PC-3 (cell line): ENCODE data around the gene DSN1. TPM values are rescaled to one million over a fixed set of nuclear protein-coding genes. Genes with fewer than 3 reads are reported as not detected.
A peak's percentile ranks its signal among the peaks of the same experiment; 100 is the strongest.

ENCODE experiments used
- ATAC-seq: fragments of 200-7000 bp; cut with Tn5 transposase; 2 replicates; pipeline ENCODE4 v1.9.1; 2020; ENCODE audit warnings: mild to moderate bottlenecking, moderate library complexity
- BruUV-seq: library from RNA; stranded (reverse); fragments of 400-500 nt; replicated peaks from 2 replicates; lab custom pipeline; 2021; lab: Mats Ljungman, UMichigan
- CTCF ChIA-PET: fragments of 300-600 bp; sonication (Branson Sonifier 250); formaldehyde crosslinking; loops from one replicate; lab custom pipeline; 2022; ENCODE audit warnings: antibody characterized with exemption; lab: Charles Lee
- POLR2A ChIA-PET: fragments of 300-600 bp; sonication (Branson Sonifier 250); formaldehyde crosslinking; loops from one replicate; lab custom pipeline; 2022; ENCODE audit warnings: antibody characterized with exemption; ENCODE audit not compliant: unreplicated experiment; lab: Charles Lee
- DNase-seq: peaks from one replicate; pipeline ENCODE4 v3.0.0-alpha.2; 2015
- H2AFZ ChIP-seq: fragments of 300-600 bp; sonication (generic); 2 replicates; pipeline ENCODE4 v1.6.0; 2016; ENCODE audit warnings: antibody characterized with exemption, low read length
- H3F3A ChIP-seq: fragments of 300-600 bp; sonication (generic); one replicate; pipeline ENCODE4 v1.6.0; 2017; ENCODE audit warnings: antibody characterized with exemption, low read length, control low read depth, mild to moderate bottlenecking; ENCODE audit not compliant: unreplicated experiment
- H3K27ac ChIP-seq: fragments of 300-600 bp; sonication (generic); 2 replicates; pipeline ENCODE4 v1.5.1; 2016; ENCODE audit warnings: mild to moderate bottlenecking, low read length
- H3K27me3 ChIP-seq: fragments of 300-600 bp; sonication (generic); 2 replicates; pipeline ENCODE4 v1.6.1; 2016; ENCODE audit warnings: low read length, mixed read lengths
- H3K36me3 ChIP-seq: fragments of 300-600 bp; sonication (generic); 2 replicates; pipeline ENCODE4 v1.6.1; 2016; ENCODE audit warnings: low read depth, mixed run types, low read length, mixed read lengths
- H3K4me1 ChIP-seq: fragments of 300-600 bp; sonication (generic); 2 replicates; pipeline ENCODE4 v1.5.1; 2016; ENCODE audit warnings: low read length; ENCODE audit not compliant: insufficient read depth
- H3K4me2 ChIP-seq: fragments of 300-600 bp; sonication (generic); 2 replicates; pipeline ENCODE4 v1.6.0; 2016; ENCODE audit warnings: low read length
- H3K4me3 ChIP-seq: fragments of 300-600 bp; sonication (generic); 2 replicates; pipeline ENCODE4 v1.5.1; 2016; ENCODE audit warnings: mild to moderate bottlenecking, low read length, mixed read lengths
- H3K79me2 ChIP-seq: fragments of 300-600 bp; sonication (generic); 2 replicates; pipeline ENCODE4 v1.6.1; 2017; ENCODE audit warnings: low read length, mixed read lengths
- H3K9ac ChIP-seq: fragments of 300-600 bp; sonication (generic); 2 replicates; pipeline ENCODE4 v1.6.0; 2016; ENCODE audit warnings: mild to moderate bottlenecking, low read length
- H3K9me2 ChIP-seq: fragments of 300-600 bp; sonication (generic); replicated peaks from 2 replicates; pipeline ENCODE4 v1.6.1; 2016; ENCODE audit warnings: mixed run types, low read length, mixed read lengths
- H3K9me3 ChIP-seq: fragments of 300-600 bp; sonication (generic); 2 replicates; pipeline ENCODE4 v1.6.1; 2016; ENCODE audit warnings: low read length, mixed read lengths
- H4K20me1 ChIP-seq: fragments of 300-600 bp; sonication (generic); 2 replicates; pipeline ENCODE4 v1.6.1; 2016; ENCODE audit warnings: low read length, mixed read lengths
- EZH2 ChIP-seq: fragments of 300-600 bp; sonication (generic); IDR thresholded peaks from one replicate; pipeline ENCODE4 v1.6.1; 2017; ENCODE audit warnings: antibody characterized with exemption, mild to moderate bottlenecking, low read length; ENCODE audit not compliant: unreplicated experiment
- EZH2phosphoT487 ChIP-seq: fragments of 300-600 bp; sonication (generic); IDR thresholded peaks from 2 replicates; pipeline ENCODE4 v1.6.1; 2018; ENCODE audit warnings: mild to moderate bottlenecking, antibody characterized with exemption, low read length, borderline replicate concordance
- intact Hi-C: fragments of 100-400 bp; cut with micrococcal nuclease; formaldehyde crosslinking; loops from 2 replicates; pipeline ENCODE4 v1.9.0; 2023
- total RNA-seq: library from RNA; depleted of rRNA; stranded (reverse); fragments of >200 nt; gene quantifications from 2 replicates; pipeline ENCODE4 v1.2.3, GENCODE V29; 2014
- TF ChIP-seq, protein P1 (sequence below): fragments of 300-600 bp; sonication (generic); conservative IDR thresholded peaks from 2 replicates; pipeline ENCODE4 v1.5.1; 2017; ENCODE audit warnings: antibody characterized with exemption, low read depth, mild to moderate bottlenecking, low read length

Gene DSN1
- total RNA-seq, 1 experiment from 2014 or later = 39.8 TPM

DNA sequence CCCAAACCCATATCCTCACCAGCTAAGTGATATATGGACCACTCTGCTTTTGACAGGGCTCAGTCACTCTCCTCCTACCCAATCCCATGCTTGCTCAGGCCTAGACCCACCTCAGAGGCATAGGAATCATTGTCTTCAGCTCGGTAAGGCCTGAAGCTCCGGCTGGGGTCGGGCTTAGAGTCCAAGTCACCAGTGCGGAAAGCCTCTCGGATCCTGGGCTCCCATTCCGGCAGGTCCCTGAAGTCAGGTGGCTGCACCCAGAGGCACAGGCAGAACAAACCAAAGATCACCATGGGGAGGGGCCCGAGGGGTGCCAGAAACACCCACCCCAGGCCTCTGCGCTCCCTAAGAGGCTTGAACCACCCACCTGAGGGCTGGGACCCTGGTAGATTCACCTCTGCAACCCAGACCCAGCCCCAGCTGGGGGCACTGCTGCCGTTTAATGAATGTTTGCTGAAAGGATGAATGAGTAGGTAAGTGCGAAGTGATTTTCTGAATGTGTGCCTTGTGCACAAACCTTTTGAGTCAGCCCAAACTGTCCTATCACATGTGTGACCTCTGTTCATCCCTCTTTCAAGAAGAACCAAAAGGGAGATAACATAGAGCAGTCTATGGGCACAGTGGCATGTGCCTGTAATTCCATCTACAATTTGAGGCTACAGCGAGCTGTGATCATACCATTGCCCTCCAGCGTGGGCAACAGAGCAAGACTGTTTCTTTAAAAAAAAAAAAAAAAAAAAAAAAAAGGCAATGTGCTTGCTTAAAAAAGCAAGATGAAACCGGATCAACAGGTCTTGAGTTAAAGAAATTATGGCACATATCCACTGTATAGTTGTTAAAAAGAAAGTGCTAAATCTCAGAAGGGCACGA, 39.3 kb upstream of the DSN1 start:
- Histone ChIP-seq H4K20me1 (no peaks in the 10 kb centered on the region), H3K79me2 (no peaks in the 10 kb centered on the region), H3K9me3 (no peaks in the 10 kb centered on the region), H3K4me1 (peaks cover 14% of the 10 kb centered on the region), H3K27me3 (no peaks in the 10 kb centered on the region), H3K4me2 (no peak overlapping the region), H3K27ac (no peak overlapping the region; the same call in 1 of the 2 replicates), H2AFZ (no peak overlapping the region), H3K36me3 (peaks cover 22% of the 10 kb centered on the region), H3F3A (no peaks in the 10 kb centered on the region), H3K9me2 (no peaks in the 10 kb centered on the region), H3K4me3 (no peak overlapping the region), H3K9ac (no peak overlapping the region)
- ChIA-PET CTCF (no interaction called here), POLR2A (no interaction called here)
- BruUV-seq = no TSS peak
- DNase-seq (peak; percentile 42), ATAC-seq (no peak)
- TF ChIP-seq EZH2 (no peak), EZH2phosphoT487 (no peak)
- TF ChIP-seq, protein P1, sequence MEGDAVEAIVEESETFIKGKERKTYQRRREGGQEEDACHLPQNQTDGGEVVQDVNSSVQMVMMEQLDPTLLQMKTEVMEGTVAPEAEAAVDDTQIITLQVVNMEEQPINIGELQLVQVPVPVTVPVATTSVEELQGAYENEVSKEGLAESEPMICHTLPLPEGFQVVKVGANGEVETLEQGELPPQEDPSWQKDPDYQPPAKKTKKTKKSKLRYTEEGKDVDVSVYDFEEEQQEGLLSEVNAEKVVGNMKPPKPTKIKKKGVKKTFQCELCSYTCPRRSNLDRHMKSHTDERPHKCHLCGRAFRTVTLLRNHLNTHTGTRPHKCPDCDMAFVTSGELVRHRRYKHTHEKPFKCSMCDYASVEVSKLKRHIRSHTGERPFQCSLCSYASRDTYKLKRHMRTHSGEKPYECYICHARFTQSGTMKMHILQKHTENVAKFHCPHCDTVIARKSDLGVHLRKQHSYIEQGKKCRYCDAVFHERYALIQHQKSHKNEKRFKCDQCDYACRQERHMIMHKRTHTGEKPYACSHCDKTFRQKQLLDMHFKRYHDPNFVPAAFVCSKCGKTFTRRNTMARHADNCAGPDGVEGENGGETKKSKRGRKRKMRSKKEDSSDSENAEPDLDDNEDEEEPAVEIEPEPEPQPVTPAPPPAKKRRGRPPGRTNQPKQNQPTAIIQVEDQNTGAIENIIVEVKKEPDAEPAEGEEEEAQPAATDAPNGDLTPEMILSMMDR = no peak
- intact Hi-C loops = no loop called here

DNA sequence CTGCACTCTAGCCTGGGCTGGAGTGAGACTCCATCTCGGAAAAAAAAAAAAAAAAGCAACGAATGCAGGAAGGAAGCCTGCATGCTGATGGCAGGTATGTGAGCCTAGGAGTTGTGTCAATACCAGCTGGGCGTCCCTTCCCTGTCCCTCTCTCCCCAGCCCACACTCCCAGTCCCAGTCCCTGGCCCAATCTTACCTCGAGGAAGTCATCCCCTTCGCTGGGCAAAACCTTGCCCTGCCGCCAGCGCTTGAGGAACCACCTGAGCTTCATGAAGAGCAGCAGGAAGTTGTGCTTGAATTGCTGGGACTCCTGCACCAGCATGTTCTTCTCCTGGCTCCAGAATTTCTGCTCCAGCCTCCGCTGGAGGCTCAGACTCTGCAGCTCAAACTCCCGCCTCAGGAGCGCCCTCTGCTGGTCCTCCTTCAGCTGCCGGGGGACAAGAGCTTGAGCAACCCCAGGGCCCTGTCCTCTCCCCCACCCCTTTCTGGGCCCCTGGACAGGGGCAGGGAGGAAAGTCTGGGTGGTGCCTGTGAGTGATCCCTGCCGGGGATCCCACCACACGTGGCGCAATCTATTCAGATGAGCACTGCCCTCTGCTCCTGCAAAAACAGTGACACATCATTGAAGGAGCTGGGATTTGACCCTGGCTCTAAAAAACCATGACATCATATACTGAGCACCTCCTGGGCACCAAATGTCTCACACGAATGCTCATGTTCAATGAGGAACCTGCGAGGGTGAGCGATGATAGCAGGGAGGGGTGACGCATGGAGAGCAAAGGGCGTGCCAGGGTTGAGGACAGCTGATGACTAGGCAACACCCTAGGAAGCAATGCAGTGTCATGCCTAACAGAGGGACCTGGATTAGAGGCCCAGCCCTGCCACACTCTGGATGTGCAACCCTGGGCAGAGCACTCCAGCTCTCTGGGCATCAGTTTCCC, 35.0 kb upstream of the DSN1 start:
- H4K20me1 ChIP-seq = no peaks in the 10 kb centered on the region
- H3K9me3 ChIP-seq = no peaks in the 10 kb centered on the region
- no peak overlapping the region for H2AFZ ChIP-seq
- DNase-seq (peak; percentile 66), ATAC-seq (peak; percentile 64)
- H3K36me3 ChIP-seq = peaks cover 35% of the 10 kb centered on the region
- no peaks in the 10 kb centered on the region for H3K9me2 ChIP-seq
- no TSS peak for BruUV-seq
- H3K79me2 ChIP-seq = no peaks in the 10 kb centered on the region
- TF ChIP-seq EZH2 (no peak), EZH2phosphoT487 (no peak)
- TF ChIP-seq, protein P1 = peak; percentile 95
- ChIA-PET CTCF (interaction anchor here (0.6 to 1.2 kb wide), 5 partner anchors 11 to 111 kb away, joined by 3 to 12 read pairs (median 4); partner anchors contain the start of gene DSN1), POLR2A (interaction anchor here (0.5 kb wide), 1 partner anchor 35 kb away, joined by 3 read pairs; the partner anchor contains the start of gene DSN1)
- H3K4me1 ChIP-seq = peaks cover 14% of the 10 kb centered on the region
- H3K4me3 ChIP-seq = no peak overlapping the region
- H3F3A ChIP-seq = no peaks in the 10 kb centered on the region
- intact Hi-C loops = no loop called here
- H3K4me2 ChIP-seq = no peak overlapping the region
- peak overlapping the region; percentile 5; the same call in 1 of the 2 replicates for H3K9ac ChIP-seq
- peak overlapping the region; percentile 63 for H3K27ac ChIP-seq
- no peaks in the 10 kb centered on the region for H3K27me3 ChIP-seq
